Tibial nerve (tissue), 3 donors: Measurements from ENCODE around the gene MMRN1.

Source experiments
- POLR2A ChIP-seq, 2 donors: fragments of 450-650 bp; IDR thresholded peaks; one replicate each; pipeline ENCODE4 v1.6.1; 2017; ENCODE audit warnings: antibody characterized with exemption in 2 of 2, mild to moderate bottlenecking in 2 of 2, moderate library complexity in 2 of 2
- TF ChIP-seq, protein P1 (sequence below), 5 experiments: fragments of 200-600 bp in 3 of 5; fragments of 450-650 bp in 2 of 5; sonication (generic) in 3 of 5; IDR thresholded peaks; one replicate each; pipeline ENCODE4 v1.5.1; 2016 to 2019; ENCODE audit warnings: antibody characterized with exemption in 5 of 5, mild to moderate bottlenecking in 3 of 5, moderate library complexity in 2 of 5

DNA sequence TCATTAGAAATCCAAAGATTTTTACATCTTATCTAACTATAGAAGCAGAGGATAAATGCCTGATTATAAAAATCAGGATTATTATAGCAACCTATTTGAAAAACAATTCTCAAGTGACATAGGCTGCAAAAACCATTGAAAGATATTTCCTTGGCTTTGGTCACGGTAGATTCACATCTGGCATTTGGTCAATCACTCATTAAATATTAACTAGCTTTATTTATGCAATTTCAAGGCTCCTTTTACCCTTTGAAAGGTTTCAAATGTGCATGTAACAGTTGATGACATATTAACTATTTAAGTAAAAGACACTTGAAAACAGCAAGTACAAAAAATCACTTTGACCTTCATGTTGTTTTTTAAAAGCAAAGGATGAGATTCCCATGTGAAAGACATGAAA, 98.1 kb downstream of the MMRN1 start:
- no peak for TF ChIP-seq POLR2A (IDR thresholded peaks at IDR 0.05)
- TF ChIP-seq, protein P1, sequence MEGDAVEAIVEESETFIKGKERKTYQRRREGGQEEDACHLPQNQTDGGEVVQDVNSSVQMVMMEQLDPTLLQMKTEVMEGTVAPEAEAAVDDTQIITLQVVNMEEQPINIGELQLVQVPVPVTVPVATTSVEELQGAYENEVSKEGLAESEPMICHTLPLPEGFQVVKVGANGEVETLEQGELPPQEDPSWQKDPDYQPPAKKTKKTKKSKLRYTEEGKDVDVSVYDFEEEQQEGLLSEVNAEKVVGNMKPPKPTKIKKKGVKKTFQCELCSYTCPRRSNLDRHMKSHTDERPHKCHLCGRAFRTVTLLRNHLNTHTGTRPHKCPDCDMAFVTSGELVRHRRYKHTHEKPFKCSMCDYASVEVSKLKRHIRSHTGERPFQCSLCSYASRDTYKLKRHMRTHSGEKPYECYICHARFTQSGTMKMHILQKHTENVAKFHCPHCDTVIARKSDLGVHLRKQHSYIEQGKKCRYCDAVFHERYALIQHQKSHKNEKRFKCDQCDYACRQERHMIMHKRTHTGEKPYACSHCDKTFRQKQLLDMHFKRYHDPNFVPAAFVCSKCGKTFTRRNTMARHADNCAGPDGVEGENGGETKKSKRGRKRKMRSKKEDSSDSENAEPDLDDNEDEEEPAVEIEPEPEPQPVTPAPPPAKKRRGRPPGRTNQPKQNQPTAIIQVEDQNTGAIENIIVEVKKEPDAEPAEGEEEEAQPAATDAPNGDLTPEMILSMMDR (IDR thresholded peaks at IDR 0.05): no peak
